ENCODE data around the gene POLR1D.

Gene POLR1D, protein sequence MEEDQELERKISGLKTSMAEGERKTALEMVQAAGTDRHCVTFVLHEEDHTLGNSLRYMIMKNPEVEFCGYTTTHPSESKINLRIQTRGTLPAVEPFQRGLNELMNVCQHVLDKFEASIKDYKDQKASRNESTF

GRCh38 chr13:27621366-27622101, at the start of gene POLR1D:
Gene POLR1D, plus strand, starts transcription at chr13:27621892. Its CDS starts 92 bp downstream, at chr13:27621984.
- peak; percentile 34 to 43 for DNase-seq

DNA sequence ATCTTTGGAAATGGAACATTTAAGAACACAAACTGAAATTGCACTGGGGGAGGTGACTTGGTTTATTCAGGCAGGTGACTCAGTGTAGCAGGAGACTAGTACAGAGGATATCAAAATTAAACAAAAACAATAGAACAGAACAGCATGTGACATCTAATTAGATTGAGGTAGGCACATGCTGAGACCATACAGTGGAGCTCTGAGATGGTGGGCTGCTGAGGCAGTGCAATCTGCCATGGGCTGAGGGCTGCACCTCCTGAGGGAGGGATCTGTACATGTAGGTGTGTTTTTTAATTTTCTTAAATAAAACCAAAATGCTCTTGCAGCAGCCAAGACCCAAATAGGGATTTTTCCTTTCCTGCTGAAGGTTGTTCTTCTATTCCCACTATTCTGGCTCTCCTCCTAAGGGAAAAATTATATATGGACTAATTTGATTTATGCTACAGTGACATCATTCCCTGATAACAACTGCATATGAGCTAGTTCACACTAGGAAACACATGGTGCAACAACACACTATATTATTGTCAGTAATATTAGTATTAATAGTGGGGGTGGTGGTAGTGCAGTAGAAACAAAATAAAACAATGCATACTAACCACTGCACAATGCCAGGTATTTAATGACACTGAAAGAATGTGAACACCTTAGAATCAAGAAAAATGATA, 49.3 kb upstream of the POLR1D start:
- no peak for DNase-seq

GRCh38 chr13:27573265-27573664, 48.4 kb upstream of the POLR1D start:
- DNase-seq = no peak

GRCh38 chr13:27574661-27575060, 47.0 kb upstream of the POLR1D start:
- DNase-seq = no peak

- no peak for DNase-seq
These were observed 43.3 kb upstream of the POLR1D start for GRCh38 chr13:27578121-27579030.

- no peak for DNase-seq
These were observed 38.0 kb upstream of the POLR1D start for GRCh38 chr13:27583645-27584044.

DNA sequence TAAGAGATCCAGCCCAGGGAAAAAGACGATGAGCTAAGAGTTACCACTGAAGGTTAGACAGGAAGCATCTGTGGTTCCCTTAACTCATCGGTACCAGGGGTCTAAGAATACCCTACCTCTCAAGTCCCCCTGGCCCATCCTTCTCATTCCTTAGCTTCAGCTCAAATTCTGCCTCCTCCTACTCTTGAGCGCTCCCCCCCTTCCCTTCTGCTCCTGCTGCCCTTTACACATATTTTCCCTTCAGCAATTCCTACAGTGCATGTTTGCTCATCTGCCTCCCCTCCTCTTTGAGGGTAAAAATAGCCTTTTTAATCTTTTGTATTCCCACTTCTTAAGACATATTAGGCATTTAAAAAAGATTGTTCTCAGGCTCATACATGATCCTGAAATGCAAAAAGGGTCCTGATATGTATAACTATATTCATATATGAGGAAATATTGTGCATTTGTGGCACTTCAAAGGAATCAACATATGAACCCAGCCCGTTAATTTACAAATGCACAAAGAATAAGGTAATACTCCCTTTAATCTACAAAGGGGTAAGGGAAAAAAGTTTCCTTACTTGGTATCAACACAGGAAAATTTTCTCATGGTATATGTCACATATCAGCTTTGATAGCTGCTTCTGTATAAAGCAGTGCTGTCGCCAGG, 34.5 kb upstream of the POLR1D start:
- DNase-seq = peak in 1 of 2 experiments; percentile 8

- DNase-seq = no peak
These were observed 33.3 kb upstream of the POLR1D start for GRCh38 chr13:27588405-27588804.

DNA sequence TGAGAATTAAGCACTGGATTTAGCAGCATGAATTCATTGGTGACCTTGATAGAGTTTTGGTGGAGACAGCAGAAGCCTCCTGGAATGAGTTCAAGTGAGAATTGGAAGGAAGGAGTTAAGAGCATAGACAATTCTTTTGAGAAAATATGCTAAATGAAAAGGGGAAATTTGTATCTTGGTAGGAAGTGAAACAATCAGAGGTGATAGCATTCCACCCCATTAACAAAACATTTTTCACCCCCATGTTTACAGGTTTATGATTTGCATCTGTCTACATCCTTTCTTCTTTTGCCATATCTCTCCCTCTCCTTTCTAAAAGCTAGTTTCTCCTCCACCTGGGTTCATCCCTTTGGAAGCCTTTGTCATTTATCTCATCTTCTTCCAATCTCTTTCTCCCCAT, 28.8 kb upstream of the POLR1D start:
- no peak for DNase-seq

DNA sequence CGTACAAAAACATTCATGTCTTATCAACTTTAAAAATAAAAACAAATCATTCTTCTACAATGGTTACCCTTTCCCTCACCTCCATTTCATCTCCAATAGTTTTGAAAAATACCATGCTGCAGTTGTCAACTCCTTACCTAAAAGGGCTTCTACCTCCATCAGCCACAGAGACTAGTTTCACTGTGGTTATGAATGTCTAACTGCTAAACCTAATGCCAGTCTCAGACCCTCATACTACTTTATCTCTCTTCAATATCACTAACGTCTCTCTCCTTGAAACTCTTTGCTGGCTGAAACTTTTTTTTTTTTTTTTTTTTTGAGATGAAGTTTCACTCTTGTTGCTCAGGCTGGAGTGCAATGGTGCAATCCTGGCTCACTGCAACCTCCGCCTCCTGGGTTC, 28.4 kb upstream of the POLR1D start:
- DNase-seq = no peak

GRCh38 chr13:27595055-27595811, 26.5 kb upstream of the POLR1D start:
- DNase-seq = no peak

GRCh38 chr13:27599096-27599495, 22.6 kb upstream of the POLR1D start:
- no peak for DNase-seq

GRCh38 chr13:27599845-27600553, 21.7 kb upstream of the POLR1D start:
- no peak for DNase-seq

DNA sequence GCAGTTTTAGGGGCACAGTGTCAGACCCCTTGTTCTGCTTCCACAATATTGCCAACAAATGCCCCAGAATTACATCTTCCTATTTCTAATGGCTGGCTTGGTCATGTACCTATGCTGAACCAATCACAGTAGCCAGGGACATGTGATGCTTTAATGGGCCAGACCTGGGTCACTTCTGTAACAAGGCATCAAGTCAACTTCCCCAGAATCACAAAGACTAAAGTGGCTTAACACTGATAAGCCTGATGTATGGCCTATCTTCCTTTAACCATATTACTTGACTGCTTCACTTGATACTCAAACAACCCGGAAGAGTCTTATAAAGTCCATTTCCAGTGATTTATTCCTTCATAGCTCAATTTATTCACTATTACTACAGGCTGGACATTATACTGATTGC, 21.0 kb upstream of the POLR1D start:
- no peak for DNase-seq

DNA sequence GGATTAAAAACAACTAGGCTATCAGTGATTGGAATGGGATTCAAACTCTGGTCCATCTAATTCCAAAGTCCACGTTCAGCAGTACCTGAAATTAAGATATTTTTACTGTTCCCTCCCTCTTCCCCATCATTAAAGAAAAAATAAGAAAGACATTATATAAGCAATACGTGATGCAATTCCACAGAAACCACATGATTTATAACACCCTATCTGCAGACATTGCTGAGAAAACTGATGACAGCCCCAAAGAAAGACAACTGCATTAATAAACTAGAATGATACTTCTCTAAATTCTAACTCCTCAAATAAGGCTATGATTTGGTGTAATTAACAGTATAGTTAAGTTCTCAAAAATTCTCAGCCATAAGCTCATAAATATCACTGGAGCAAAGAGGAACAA, 20.5 kb upstream of the POLR1D start:
- no peak for DNase-seq

DNA sequence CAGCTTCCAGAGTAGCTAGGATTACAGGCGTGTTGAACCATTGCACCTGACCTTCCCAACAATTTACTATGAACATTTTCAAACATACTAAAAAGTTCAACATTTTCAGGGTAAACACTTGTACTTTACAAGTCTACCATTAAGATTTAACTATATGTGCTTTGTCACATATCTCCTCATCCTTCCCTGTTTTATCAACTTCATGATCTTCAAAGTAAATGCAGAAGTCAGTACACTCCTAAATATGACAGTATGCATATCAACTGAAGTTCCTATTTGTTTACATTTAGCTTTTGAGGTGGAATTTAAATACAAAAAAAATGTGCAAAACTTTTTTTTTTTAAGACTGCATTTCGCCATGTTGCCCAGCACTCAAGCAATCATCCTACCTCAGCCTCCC, 19.9 kb upstream of the POLR1D start:
- DNase-seq = no peak

DNA sequence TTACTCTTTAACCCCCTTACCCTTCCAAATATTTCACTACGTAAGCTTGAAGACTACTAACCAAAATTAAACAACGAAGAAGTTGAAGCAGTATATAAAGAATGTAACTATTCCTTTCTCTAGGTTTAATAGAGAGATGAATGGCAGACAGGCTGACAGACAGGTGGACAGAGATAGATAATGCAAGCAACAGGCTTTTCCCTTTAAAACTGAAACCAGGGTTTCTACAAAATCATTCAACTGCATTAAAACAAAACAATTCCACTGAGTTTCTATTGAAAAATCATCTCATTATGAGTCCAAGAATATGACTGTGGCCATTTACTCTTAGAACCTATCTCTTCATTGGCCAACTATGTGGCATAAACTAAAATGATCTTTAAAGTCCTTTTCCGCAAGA, 16.6 kb upstream of the POLR1D start:
- DNase-seq = no peak

DNA sequence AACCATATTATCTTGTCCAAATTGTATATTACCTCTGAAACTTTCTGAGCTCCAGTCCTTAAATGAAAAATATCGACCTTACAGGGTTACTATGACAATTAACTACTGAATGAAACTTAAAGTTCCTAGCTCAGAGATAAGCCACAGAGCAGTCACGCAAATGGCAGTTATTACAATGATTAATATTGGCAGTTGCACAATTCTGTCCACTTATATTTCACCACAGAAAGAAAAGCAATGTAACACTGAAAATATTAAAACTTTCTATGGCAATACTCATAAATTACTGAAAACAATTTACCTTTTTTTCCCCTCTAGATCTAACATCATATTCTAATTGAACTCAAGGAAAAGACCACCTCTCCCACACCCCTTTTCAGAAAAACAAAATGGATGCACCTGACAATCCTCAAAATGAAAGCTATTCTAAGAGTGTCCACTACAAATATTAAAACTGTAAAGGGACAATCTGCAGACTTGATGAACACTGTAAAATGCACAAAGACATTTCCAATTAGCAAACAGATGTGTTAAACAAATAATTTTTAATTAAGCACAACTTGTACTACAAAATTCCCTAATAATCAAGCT, 16.0 kb upstream of the POLR1D start:
- no peak for DNase-seq

DNA sequence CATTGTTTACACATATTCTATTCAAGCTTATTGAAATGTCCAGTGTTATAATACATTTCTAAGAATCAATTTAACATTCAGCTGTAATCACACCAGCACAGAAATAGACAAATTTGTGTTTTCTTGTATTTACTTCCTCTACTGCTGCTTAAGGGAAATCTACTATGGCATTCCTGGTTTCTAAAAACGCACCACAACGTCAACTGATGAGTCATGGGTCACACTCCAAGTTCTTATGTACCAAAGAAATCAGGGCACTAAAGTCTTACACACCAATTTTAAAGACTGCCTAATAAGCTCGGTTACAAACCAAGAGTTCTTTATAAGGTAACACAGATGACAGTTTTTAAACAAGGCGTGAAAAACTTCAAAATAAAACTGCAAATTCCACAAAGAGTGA, 14.6 kb upstream of the POLR1D start:
- DNase-seq = no peak

- no peak for DNase-seq
These were observed 8.1 kb upstream of the POLR1D start for GRCh38 chr13:27613628-27614027.

- DNase-seq = no peak
These were observed 3.8 kb upstream of the POLR1D start for GRCh38 chr13:27617881-27618321.

Data from Kasumi-1 (cell line).